Measurements from ENCODE around the gene MAGI2.

The MAGI2 gene

GRCh38 chr7:78768859-78769258, 684.6 kb downstream of the MAGI2 start:
- no peak for DNase-seq

- DNase-seq = no peak
These were observed 687.3 kb downstream of the MAGI2 start for GRCh38 chr7:78765943-78766729.

- DNase-seq = no peak
These were observed 688.9 kb downstream of the MAGI2 start for GRCh38 chr7:78764571-78764970.

- DNase-seq = no peak
These were observed 690.8 kb downstream of the MAGI2 start for GRCh38 chr7:78762625-78763024.

GRCh38 chr7:78760620-78761355, 692.7 kb downstream of the MAGI2 start:
- DNase-seq = no peak

GRCh38 chr7:78752554-78752953, 700.9 kb downstream of the MAGI2 start:
- no peak for DNase-seq

- DNase-seq = no peak
These were observed 702.2 kb downstream of the MAGI2 start for GRCh38 chr7:78751253-78751652.

- DNase-seq = no peak
These were observed 704.3 kb downstream of the MAGI2 start for GRCh38 chr7:78749052-78749746.

- no peak for DNase-seq
These were observed 705.9 kb downstream of the MAGI2 start for GRCh38 chr7:78747592-78747991.

GRCh38 chr7:78746301-78746700, 707.2 kb downstream of the MAGI2 start:
- DNase-seq = no peak

GRCh38 chr7:78742694-78743093, 710.8 kb downstream of the MAGI2 start:
- DNase-seq = no peak

GRCh38 chr7:78736548-78736947, 716.9 kb downstream of the MAGI2 start:
- DNase-seq = no peak

- DNase-seq = no peak
These were observed 718.8 kb downstream of the MAGI2 start for GRCh38 chr7:78734626-78735025.

GRCh38 chr7:78720066-78720465, 733.4 kb downstream of the MAGI2 start:
- no peak for DNase-seq

GRCh38 chr7:78718212-78718611, 735.3 kb downstream of the MAGI2 start:
- DNase-seq = no peak

GRCh38 chr7:78716876-78717275, 736.6 kb downstream of the MAGI2 start:
- DNase-seq = no peak

- DNase-seq = no peak
These were observed 739.1 kb downstream of the MAGI2 start for GRCh38 chr7:78714356-78714755.

- no peak for DNase-seq
These were observed 741.4 kb downstream of the MAGI2 start for GRCh38 chr7:78712111-78712510.

GRCh38 chr7:78709658-78710057, 743.8 kb downstream of the MAGI2 start:
- DNase-seq = no peak

GRCh38 chr7:78704504-78704903, 749.0 kb downstream of the MAGI2 start:
- DNase-seq = no peak

- no peak for DNase-seq
These were observed 750.1 kb downstream of the MAGI2 start for GRCh38 chr7:78703391-78703790.

GRCh38 chr7:78702770-78703169, 750.7 kb downstream of the MAGI2 start:
- DNase-seq = no peak

- no peak for DNase-seq
These were observed 757.6 kb downstream of the MAGI2 start for GRCh38 chr7:78695826-78696225.

GRCh38 chr7:78691584-78691983, 761.9 kb downstream of the MAGI2 start:
- DNase-seq = no peak

Data from hematopoietic multipotent progenitor cell treated with erythropoietin and hydrocortisone succinate and interleukin-3 and kit ligand, for 6 days (in vitro differentiated cells).